NCI-H748 (cell line): ENCODE results near the gene ZC2HC1B.
"Not testable (repeated sequence)": the region's sequence is repeated elsewhere in the genome, so short reads cannot be mapped to it uniquely, and the experiment has no call there.

ENCODE experiments used
- DNase-seq: peaks from one replicate; lab custom pipeline; 2025; ENCODE audit not compliant: unreplicated experiment; lab: John Stamatoyannopoulos, UW

ZC2HC1B gene

DNA sequence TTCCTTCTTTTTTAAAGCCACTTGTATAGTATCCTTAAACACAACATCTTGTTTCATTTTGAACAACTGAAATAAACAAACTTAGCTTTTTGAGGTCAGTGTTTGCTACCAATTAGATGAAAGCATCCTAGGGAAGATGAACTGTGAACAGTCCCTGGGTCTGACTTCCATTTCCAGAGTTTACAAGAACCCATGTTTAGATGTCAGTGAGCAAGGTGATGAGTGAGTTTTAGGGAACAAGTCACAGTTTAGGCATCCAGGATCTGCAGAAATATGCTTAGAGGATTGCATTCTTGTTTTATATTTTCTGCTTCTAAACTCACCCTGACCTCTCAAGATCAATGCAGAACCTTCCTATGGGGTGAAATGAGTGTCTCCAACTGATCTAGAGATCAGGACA is 3.0 kb downstream of the ZC2HC1B start:
- no peak for DNase-seq

DNA sequence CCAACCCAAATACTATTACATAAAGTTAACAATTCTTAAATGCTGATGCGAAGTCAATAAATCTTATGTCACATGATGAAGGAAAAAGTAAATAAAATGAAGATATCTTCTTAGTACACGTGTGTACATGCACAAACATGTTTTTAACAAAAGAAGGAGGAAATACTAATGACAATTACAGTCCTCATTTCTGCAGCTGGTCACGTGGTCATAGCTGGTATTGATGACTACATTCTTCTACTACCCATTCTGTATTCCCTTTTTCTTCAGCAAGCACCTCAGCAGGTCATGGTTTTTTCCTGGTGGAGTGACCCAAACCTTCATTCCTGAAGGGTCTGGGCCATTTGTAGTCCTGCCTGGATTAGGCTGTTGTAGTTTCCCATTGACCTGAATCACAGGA is 4.5 kb downstream of the ZC2HC1B start:
- DNase-seq = not testable (repeated sequence)

DNA sequence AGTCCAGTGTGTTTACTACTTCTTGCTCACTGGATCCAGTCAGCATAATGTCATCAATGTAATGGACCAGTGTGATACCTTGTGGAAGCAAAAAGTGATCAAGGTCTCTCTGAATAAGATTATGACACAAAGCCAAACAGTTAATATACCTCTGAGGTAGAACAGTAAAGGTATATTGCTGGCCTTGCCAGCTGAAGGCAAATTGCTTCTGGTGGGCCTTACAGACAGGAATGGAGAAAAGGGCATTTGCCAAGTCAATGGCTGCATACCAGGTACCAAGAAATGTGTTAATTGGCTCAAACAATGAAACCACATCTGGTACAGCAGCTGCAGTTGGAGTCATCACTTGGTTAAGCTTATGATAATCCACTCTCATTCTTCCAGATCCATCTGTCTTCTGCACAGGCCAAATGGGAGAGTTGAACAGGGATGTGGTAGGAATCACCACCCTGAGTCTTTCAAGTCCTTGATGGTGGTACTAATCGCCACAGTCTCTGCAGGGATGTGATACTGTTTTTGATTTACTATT is 7.0 kb downstream of the ZC2HC1B start:
- DNase-seq = not testable (repeated sequence)

DNA sequence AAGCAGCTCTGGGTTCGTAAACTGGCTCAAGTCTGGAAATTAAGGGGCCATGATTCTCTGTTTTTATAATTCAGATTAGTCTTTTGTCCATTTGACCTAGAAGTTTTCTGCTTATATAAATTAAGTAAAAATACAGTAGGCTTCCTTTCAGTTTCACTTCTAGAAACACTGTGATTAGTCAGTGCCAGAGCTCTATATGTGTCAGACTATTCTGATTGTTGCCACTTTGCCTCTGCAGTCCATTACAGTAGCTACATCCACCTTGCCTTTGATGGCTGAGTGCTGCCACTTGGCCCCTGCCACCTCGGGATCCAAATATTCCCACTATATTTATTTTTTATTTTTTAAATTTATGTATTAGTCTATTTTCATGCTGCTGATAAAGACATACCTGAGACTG is 7.9 kb downstream of the ZC2HC1B start:
- DNase-seq = no peak

DNA sequence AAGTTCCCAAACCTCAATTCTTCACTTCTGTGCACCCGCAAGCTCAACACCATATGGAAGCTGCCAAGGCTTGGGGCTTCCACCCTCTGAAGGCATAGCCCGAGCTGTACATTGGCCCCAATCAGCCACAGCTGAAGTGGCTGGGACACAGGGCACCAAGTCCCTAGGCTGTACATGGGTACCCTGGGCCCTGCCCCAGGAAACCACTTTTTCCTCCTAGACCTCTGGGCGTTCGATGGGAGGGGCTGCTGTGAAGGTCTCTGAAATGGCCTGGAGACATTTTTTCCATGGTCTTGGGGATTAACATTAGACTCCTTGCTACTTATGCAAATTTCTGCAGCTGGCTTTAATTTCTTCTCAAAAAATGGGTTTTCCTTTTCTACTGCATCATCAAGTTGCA is 9.3 kb downstream of the ZC2HC1B start:
- not testable (repeated sequence) for DNase-seq

DNA sequence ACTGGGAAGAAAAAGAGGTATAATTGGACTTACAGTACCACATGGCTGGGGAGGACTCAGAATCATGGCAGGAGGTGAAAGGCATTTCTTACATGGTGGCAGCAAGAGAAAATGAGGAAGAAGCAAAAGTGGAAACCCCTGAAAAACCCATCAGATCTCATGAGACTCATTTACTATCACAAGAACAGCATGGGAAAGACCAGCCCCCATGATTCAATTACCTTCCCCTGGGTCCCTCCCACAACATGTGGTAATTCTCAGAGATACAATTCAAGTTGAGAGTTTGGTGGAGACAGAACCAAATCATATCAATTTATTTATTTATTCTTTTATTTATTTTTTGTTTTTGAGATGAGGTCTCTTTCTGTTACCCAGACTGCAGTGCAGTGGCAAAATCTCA is 10.2 kb downstream of the ZC2HC1B start:
- not testable (repeated sequence) for DNase-seq

DNA sequence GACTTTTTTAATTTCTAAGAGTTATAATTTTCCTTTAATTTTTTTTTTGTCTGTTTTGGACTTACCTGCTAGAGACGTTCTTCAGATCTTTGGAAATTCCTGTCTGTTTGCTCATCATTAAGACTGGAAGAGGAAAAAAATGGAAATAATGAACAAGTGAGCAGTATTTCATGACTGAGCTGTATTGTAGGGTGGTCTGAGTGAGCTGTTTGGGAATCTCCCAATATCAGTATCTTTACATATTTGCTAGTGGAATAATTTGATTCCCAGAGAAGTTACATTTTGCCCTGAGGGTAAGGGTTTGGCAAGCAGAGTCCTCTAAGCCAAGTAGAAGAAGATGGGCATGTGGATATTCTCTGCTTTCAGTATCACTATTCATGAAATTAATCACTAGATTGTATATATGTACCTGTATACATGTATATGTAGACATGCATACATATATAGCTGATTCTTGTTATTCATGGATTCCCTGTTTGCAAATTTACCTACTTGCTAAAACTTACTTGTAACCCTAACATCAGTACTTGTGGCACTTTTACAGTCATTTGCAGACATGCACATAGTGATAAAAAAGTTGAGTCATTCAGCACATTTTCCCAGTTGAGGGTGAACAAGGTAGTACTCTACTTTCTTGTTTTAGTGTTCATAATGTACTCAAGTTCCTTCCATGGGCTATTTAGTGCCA is 13.5 kb downstream of the ZC2HC1B start:
- DNase-seq = no peak

DNA sequence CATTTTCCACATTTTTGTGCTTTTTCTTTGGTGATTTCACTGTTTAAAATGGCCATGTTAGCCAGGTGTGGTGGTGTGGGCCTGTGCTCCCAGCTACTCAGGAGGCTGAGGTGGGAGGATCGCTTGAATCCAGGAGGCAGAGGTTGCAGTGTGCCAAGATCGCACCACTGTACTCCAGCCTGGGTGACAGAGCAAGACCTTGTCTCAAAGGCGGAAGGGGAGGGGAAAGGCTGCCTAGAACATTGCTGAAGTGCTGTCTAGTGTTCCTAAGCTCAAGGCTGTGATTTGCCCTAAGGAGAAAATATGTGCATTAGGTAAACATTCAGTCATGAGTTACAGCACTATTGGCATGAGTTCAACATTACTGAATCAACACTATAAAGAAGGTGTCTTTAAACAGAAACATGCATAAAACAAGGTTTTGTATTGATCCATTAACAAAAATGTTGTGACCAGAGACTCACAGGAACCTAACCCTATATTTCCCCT is 14.0 kb downstream of the ZC2HC1B start:
- DNase-seq = peak; percentile 6

DNA sequence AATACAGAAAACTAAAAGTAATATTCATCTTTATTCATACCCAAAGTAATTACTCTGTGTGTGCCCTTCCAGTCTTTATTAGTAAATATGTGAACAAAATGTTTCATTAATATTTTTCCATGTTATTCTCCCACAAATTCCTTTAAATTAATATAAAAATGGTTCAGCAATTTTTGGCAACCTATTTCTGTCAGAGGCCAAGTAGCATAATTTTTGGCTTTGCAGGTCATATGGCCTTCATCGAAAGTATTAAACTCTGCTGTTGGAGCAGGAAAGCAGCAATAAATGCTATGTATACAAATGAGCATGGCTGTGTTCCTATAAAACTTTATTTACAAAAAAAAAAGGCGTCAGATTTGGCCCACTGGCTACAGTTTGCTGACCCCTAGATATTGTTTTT is 16.1 kb downstream of the ZC2HC1B start:
- no peak for DNase-seq

DNA sequence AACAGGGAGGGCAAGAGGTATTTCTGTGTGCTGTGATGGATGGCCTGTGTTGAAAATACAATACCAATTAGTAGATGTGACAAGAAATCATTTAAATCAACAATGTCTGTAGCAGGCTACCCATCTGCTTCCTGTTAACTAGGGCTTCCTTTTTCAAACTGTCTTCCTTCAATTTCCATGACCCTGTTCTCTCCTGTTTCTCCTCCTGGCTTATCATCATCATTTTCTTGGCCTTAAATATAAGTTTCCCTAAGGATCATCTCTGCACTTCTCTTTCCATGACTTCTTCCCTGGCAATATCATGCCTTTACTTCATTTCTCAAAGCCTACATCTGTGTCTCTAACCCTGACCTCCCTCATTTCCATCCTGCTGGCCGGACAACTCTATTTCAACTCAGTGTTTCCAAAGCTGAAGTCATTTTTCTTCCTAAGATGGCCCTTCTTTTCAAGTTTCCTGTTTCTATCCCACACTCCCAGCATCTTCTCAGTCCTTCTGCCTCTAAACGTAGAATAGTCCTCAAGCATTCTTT is 18.2 kb downstream of the ZC2HC1B start:
- DNase-seq = no peak

DNA sequence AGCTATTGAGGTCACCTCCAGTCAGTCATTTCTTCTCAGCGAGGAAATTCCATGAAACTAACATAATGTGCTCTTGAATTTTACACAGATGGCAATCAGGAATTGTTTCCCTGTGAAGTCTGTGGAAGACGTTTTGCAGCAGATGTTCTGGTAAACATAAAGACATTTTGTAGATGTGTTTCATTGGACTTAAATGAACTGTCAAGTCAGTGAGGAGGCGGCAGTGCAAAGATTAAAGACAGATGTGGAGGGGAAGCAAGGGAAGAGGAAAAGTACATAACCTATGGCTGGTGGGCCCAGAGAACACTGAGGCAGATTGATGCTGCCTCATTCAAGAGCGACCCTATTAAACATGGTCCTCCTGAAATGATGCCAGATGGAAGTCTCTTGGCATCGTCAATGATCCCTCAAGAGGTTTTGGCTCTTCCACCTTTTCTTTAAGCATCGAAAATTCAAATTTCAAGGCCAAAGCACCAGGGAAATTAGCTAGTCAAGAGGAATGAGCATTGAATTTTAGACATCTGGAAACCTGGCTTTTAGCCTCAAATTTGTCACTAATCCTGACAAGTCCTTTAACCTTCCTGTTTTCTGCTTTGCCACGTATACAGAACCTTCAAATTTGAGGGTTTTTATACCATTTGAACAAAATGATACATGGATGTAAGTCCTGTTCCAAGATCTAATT is 20.1 kb downstream of the ZC2HC1B start:
- DNase-seq = no peak

DNA sequence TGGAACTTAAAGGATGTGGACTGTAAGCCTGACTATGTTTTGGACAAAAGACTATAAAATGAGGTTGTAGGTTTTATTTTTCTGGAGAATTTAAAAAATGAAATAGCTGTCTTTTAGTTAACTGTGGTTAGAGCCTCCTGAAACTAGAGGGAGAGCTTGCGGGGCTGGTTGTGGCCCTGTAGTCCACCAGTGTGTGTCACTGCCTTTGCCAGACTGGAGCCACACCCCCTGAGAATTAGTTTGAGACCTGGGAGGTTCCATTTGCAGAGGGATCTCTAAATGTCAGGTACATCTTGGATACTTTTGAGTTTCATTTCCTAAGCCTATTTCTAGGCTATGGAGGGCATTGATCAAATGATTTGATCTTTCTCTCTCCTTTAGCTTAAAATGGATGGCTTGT is 20.8 kb downstream of the ZC2HC1B start:
- DNase-seq = no peak

DNA sequence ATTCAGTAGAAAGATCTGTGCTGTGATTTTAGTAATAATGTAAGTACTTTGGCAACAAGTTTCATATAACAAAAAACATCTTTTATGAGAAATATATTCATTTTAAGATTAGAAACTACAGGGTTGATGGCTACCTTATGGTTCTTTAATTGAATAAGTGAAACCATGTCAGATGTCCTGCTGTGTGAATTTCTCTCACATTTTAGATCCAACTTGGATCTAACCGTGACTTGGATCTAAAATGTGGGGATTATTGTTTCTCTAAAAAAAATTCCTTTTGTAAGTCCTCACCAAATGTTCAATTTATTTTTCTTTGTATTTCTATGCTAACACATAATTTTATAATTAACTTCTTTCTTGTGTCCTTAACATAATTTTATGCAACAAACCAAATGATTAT is 30.4 kb downstream of the ZC2HC1B start:
- DNase-seq = no peak

DNA sequence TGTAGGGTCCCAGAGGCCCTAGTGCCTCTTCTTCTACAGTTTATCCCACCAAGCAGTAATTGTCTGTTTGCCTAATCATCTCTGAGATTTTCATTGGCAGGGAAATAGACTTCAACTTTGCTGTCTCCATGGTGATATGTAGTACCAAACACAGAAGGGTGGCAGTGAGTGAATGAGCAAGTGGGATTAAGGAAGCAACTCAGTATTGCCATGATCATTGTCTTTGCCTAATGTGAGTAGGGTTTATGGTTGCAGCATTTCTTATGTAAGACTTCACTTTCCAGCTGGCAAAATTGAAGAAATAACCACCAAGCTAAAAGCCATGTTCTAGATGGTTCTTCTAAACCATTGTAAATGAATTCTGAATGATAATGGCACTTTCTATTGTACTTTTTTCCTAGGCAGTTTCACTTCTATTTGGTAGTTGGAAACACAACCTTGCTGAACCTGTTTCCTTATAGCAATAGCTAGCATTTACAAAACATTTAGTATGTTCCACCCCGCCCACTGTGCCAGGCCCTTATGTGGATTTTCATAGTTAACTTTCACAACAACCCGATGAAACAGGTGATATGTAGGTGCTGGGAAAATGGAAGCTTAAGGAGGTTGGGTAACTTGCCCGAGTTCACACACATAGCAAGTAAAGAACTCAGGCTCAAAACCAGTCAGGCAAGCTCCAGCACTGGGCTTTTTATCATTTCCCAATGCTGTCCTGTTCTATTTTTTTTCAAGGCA is 32.0 kb downstream of the ZC2HC1B start:
- peak; percentile 36 for DNase-seq

DNA sequence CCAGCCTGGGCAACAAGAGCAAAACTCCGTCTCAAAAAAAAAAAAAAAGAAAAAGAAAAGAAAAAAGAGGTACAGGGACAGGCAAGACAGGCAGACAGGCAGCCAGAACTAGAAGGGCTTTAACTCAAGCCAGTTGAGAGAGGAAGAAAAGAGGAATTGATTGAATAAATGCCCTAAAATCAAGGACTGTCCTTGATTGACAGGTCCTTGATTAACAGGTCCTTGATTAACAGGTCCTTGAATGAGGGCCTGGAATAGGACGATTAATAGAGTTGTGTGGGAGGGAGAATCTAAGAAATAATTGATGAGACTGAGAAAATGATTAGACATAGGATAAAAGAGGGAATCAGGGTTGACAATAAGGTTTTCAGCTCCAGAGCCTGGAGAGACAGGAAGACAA is 36.1 kb downstream of the ZC2HC1B start:
- DNase-seq = no peak

DNA sequence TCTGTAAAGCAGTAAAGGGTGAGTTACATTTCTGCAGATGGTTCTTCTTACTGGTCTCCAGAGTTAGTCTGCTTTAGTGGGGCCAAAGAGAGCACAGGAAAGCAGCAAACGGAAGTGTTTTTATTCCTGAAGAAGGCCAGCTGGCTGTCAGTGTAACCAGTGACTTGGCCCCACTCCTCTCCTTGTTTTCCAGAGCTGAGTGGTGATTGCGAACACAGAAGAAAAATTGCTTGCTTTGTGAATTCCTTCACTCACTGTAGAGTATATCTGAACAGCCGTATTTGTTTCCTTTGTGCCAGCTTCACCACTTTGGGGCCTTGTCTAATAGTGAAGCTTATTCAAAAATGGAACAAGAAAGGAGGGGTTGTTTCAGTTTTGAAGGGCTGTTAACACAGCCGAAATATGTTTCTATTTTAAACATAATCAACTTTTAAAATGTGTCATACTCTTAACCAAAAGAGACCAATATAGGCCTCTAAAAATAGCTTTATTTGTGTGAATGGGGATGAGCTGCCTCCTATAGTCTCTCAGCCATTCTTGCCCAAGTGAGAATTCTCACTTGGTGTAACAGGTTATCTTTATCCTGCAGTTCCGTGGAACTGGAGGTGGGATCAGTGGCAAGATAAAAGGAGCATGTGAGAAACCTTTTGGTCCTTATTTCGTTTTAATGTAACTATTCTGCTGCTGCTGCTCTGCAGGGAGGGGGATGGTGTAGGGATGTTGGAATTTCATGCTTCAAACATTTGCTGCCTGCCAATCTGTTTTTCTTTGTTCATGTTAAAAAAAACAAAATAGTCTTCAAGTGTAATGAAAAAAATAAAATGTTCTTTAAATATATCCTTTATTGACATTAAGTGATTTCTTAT is 37.8 kb downstream of the ZC2HC1B start:
- no peak for DNase-seq

DNA sequence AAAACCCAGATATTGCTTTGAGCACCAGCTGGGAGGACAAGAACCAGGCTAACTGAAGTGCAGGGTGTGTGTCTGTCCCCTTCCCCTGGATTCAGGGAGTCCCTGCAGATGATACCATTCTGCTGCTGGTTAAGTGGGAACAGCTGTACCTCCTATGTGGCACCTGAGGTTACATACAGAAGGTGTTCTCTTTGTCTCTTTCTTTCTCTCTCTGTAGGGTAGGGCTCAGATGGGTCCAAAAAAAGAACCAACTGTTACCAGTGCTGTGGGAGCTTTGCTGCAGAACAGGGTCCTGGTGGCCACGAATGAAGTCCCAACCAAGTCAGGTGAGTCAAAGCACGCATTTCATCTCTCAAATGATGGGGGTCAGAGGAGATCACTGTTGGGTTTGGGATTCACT is 38.6 kb downstream of the ZC2HC1B start:
- no peak for DNase-seq

DNA sequence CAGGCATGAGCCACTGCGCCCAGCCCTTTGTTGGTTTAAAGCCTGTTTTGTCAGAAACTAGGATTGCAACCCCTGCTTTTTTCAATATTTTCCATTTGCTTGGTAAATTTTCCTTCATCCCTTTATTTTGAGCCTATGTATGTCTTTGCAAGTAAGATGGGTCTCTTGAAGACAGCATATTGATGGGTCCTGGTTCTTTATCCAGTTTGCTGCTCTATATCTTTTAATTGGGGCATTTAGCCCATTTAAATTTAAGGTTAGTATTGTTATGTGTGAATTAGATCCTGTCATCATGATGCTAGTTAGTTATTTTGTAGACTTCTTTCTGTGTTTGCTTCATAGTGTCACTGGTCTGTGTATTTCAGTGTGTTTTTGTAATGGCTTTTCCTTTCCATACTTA is 46.8 kb downstream of the ZC2HC1B start:
- DNase-seq = no peak

DNA sequence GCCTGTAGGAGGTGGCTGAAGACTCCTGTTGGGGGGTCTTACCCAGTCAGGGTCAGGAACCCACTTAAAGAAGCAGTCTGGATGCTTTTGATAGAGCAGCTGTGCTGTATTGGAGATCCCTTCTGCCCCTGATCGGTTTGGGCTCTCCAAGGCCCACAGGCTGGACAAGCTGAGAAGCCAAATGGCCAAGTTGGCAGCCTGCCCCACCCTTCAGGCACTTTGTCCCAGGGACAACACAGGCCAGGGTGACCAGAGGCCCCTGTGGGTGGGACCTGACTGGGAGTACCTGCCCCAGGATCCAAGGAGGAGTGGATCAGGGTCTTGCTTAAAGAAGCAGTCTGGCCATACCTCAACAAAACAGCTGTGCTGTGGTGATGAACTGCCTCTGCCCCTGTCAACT is 48.4 kb downstream of the ZC2HC1B start:
- no peak for DNase-seq

DNA sequence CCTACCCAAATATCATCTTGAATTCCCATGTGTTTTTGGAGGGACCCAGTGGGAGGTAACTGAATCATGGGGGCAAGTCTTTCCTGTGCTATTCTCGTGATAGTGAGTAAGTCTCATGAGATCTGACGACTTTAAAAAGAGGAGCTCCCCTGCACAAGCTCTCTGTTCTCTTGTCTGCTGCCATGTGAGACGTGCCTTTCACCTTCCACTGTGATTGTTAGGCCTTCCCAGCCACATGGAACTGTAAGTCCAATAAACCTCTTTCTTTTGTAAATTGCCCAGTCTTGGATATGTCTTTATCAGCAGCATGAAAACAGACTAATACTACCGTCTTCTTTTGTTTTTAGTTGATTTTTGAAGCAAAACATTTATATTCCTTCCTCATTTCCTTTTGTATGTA is 52.8 kb downstream of the ZC2HC1B start:
- not testable (repeated sequence) for DNase-seq

DNA sequence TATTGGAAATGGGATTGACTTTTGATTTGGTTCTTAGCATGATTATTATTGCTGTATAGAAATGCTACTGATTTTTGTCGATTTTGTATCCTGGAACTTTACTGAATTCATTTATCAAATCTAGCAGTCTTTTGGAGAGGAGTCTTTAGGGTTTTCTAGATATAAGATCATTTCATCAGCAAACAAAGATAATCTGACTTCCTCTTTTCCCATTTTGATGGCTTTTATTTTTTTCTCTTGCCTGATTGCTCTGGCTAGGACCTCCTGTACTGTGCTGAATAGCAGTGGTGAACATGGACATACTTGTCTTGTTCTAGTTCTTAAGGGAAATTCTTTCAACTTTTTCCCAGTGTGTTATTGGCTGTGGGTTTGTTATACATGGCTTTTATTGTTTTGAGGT is 64.6 kb downstream of the ZC2HC1B start:
- no peak for DNase-seq
